T-helper 1 cell (primary cell): ENCODE data around the gene HSPBP1.
A peak's percentile ranks its signal among the peaks of the same experiment; 100 is the strongest.

Experiments used
- DNase-seq, 5 donors: peaks; one replicate each; pipeline ENCODE4 v3.0.0-alpha.2; 2012 to 2020

HSPBP1 gene

DNA sequence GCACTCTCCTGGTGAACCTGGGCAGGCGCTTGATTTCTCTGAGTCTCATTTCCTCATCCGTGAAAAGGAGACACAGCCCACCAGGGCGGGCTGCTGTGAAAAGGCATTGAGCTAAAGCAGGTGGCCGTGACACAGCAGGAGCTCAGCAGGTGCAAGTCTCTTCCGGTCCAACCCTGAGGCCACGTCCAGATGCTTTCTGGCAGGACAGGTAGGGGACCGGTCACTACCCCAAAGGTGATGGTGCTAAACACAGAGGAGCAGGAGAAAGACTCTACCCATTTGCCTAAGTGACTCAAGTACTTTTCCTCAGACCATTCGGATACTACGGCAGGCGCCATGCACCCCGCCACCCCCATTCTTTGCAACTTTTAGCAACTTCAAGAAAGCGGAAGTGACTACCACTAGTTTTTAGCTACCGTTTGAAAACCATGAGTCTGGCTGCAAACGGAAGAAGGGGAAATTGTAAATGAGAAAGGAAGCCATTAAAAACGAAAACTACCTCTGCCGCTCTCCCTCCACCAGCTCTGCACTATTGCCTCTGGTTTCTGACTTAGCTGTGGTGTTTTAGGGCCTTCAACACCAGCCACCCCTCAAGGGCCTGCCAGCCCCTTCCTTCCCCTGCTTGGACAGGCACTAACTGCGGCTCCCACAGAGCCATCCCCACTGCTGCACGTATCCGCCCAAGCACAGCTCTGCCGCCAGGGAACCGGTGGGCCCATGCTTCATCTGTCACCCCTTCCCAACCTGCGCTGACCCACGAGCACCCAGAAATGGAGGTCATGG lies 25.9 kb downstream of the HSPBP1 start:
- DNase-seq: peak in 4 of 5 donors; percentile 41 to 84 (median 54)

DNA sequence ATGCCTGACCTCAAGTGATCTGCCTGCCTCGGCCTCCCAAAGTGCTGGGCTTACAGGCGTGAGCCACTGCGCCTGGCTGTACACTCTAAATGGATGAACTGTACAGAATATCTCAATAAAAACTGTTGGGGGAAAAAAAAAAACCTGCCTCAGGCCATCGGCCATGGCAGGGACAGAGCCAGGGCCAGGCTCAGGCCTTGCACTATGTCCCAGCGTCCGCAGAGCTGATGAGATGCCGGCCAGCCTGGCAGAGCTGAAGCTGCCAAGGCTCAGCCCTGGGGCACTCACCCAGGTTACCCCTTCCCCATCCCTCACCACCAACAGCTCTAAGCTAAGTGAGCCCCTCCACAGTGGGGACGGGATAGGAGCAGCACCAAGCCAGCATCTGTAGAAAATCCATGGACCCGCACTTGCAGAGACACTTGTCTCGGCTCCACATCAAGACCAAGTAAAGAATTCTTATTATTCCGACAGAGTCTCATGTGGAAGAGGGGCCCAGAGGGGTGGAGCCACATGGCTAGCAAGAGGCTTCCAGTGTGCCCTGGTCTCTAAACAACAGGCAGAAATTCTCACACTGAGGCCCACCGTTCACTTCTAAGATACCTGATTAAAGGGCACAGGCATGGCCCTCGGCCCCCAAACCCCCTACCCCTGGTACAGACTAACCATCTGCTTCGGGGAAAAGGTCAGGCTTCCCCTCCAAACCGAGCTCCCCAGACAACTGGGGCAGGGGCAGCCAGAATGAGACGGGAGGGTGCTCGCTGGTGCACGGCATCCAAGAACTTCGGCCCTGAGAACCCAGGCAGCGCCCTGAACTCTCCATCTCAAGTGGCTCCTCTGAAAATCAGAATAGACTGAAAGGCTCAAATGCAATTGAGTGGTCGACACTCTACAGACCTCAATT lies 26.9 kb downstream of the HSPBP1 start:
- DNase-seq: no peak

DNA sequence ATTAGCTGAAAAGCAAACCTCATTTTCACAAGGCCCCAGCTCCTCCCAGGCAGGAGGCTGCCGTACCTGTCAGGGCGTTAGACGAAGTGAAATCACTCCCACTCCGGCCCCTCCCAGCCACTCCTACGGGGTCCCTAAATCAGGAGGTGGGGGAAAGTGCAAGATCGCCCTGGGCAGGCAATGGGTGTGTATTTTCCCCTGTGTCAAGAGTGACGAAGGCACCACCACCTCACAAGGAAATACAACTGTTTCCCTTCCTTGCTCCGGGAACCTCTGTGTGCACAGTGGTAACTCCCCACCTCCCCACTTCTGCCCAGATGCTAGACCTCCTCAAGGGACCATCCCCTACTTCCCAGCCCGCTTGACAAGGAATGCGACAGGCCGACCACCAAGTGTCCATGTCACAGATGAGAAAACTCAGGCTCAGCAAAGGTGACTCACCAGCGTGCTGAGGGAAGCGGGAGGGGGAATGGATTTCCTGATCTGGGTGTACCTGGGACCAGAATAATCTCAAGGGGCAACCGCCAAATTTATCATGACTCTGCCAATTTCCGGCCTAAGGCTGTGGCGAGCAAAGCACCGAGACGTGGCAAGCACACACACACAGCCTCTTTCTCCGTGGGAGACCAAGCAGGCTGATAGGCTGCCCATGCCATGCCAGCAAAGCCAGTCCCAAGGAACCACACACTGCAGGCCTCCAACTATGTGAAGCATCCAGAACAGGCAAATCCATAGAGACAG lies 28.4 kb downstream of the HSPBP1 start:
- DNase-seq: peak in 4 of 5 donors; percentile 25 to 70 (median 32)

DNA sequence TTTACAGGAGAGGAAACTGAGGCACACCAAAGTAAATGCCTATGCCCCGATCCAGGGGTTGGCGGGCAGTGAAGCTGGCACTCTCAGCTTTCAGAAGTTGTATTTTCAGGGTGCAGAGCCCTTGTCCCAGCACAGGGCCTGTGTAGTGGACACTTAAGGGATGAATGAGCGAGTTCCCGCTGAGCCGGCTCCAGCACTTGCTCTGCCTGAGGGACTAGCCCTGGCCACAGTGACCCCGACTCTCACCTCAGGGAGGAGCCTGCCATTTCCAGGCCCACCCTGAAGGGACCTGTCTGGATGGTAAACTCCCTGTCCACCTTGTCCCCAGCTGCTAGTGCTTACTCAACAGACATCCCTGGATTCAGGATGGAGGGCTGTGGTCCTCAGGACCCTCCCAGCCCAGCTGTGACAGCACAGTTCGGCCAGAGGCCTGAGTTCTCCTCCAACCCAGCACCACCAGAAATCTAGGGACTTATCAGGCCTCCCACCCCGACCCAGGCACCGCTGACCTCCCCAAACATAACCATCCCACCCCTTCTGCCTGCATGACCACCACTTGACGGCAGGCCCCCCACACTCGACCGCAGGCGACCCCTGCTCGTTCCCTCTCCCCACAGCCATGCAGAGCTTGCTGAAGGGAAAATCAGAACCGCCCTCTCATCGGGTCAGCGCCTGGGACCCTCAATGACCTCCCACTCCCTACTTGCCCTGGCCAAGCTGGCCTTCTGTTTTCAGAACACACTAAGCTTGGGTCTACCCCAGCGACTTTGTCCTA lies 29.5 kb downstream of the HSPBP1 start:
- DNase-seq: no peak

DNA sequence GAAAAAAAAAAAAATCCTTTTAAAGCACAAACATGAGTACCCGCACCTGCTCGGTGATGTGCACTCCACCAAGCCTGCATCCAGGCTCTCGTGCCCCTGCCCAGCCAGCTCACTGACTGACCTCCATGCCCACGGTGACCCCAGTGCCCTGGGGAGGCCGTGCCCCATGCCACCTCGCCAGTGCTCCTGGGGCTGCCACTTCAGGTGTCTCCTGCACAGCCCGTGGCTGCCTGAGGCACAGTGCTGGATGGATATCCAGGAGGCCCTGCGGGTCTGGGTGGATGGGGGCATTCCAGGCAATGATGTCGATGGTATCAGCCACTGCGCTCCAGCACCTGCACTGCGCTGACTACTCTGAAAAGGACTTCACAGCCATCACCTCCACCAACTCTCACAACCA lies 30.1 kb downstream of the HSPBP1 start:
- no peak for DNase-seq

DNA sequence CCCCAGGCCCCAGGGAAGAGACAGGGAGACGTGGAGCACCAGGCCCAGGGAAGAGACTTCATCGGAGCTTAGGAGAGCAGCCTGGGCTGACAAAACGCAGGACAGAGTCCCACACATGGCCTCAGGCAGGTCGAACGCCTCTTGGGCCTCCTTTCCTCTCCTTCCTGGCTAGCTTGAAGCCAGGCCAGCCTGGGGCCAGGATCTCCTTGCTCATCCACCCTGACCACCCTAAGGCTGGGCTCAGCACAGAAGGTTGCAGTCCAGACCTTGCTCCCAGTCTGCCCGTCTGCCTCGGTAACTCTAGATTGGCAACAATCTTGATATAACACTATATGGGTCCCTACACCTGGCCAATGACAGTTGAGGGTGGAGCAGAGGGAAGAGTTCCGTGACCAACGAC lies 31.2 kb downstream of the HSPBP1 start:
- DNase-seq: no peak

DNA sequence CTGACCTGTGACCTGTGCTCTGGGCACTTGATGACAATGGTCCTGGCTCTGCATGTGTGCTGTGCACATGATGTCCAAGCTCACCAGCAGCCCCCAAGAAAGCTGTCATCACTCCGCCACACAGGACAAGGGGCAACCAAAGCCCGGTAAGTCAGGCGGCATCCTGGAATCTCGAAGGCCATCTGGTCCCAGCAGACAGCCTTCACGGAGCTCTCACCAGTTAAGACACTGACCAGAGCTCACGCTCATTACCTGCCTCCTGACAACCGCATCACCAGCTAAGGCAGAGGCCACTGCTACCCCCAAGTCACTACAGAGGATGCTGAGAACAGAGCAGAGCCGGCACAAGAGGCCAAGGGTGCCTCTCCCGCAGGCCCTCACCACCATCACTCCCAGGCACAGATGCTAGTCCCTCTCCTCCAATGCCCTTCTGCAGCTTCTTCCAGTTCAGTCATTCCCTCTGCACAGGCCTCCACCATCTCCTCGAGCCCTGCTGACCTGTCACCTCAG lies 31.7 kb downstream of the HSPBP1 start:
- DNase-seq: no peak

DNA sequence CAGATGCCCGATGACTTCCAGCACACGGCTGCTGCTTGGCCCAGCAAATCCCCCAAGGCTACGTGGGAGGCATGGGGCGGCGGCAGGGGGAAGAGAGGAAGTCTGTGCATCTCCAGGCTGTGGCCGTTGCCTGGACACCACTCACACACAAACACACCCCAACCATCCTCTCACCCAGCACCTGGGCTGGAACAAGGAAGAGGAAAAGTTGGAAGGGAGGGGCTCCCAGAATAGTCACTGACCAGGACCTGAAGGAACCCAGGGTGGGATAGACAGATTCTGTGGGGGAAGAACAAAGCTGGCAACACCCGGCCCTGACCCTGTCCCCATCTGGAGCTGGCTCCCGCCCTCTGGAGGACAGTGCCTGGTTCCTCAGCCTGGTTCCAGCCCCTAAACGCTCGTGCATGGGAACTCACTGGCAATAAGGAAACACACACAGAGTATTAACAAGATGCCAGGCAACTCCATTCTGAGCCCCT lies 32.2 kb downstream of the HSPBP1 start:
- DNase-seq: no peak

DNA sequence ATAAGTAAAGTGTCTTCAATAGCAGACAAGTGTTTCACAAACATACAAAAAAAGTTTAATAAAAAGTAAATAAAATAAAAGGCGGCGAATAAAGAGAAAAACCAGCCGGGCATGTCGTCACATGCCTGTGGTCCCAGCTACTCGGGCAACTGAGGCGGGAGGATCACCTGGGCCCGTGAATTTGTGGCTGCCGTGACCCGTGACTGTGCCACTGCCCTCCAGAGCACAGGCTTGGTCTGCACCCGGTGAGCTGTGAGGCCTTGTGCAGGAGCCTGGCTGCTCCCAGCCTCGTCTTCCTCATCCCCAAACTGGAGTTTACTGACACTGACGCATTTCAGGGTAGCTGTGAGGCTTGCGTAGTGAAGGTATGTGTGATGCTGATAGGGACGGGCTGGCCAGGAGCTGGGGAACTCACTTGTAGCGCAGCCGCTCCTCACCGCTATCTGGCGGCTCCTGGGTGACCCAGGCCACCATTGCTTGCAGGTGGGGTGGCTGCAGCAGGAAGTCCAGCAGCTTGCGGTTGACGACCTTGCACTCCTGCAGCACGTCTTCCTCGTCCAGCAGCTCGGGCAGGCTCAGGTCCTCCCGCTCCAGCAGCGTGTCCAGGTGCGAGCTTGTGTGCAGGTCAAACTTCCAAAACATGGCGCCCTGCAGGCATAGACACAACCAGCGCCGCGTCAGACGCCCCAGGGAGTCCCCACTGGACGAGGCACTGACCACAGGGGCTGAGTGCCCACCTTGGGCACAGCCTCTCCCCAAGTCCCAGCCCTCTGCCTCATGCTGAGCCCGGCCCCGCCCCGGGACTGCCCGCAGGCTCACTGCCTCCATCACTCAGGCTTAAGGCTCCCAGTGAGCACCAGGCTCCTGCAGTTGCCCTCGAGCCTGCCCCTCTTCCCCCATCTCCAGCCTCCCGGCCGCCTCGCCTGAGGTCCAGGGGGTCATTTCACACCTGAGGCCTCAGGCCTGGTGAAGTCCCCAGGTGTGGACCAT lies 33.2 kb downstream of the HSPBP1 start:
- no peak for DNase-seq

DNA sequence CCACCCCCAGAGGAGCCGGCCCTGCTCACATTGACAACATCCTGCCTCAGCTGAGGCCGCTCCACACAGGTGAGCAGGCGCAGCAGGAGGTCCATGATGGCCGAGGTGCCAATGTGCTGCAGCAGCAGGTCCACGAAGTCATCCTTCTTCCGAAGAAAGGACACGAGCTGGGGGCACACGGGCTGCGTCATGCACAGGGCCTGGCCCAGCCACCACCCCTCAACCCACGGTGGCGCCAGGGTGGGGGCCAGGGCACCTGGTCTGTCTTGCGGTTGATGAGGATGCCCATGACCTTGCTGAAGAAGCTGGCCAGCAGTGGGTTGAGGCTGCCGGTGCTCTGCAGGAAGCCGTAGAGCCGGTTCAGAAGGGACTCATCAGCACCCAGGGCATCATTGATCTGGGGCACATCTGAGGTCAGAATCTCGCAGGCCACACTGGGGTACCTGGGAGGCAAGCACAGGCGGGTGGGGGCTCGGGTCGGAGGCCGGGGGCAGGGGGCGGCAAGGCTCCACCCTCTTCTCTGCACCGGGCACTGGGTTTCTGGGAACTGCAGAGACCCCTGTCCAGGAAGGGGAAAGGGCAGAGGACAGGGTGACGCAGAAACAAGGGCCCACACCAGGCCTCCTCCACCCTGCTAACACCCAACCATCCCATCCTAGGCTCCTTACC lies 34.5 kb downstream of the HSPBP1 start:
- DNase-seq: no peak

DNA sequence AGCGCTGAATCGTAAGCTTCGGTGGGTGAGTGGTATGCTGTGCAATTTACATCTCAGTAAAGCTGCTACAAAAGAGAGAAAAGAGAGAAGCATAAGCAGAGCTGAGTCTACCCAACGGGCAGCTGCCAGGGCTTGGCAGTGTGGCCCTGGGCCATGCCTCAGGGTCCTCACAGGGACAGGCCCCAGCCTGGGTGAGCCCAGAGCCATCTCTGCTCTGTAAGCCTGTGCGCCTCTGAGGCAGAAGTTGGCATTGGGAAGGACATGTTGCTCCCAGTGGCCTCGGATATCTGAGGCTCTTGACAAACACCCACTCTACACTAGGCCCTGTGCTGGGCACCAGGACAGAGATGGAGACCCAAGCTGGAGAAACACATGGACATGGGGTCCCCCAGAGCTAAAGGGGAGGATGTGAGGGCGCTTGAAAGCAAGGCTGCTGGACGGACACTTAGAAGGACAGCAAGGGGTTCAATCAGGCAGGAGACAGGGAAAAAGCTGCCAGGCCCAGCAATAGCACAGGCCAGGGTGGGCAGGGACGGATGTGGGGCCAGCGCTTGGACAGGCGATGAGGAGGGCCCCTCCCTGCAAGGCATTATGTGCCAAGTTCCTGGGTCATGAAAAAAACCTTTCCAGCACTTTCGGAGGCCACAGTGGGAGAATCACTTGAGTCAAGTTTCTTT lies 35.8 kb downstream of the HSPBP1 start:
- no peak for DNase-seq

DNA sequence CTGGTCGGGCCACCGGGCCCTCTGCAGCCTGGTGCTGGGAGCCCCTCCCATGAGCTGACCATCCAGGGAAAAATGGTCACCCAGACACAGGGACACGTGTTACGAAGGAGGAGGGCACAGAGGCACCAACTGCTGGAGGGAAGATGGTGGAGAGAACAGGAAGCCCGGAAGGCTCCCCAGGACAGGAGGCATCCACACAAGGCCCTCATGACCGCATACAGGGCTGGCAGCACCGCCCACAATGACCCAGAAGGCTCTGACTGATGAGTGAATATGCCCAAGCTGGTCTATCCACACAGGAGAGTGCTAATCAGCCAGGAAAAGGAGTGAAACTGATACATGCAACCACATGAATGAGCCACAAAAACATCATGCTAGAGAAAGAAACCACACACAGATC lies 37.4 kb downstream of the HSPBP1 start:
- DNase-seq: no peak

DNA sequence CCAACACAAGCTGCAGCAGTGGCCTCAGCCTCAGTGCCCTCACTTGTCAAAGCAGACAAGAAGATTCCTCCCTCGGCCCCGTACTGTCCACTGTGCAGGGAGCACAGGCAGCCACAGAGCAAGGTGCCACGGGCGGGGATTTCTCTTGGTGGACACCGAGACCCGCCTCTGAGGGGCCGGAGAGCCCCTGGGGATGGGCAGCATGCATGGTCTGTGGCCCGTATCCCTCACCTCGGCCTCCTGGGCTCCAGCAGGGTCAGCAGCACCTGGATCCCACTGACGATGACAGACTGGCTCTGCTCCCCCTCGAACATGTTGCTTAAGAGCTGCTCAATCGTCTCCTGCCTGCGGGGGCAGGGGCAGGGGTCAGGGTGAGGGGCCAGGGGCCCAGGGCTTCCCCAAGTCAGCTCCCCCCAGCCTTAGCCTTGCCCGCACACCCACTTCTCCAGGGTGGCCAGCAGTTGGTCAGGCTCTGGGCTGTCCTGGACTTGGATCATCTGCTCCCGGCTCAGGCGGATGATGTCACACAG lies 37.9 kb downstream of the HSPBP1 start:
- no peak for DNase-seq

DNA sequence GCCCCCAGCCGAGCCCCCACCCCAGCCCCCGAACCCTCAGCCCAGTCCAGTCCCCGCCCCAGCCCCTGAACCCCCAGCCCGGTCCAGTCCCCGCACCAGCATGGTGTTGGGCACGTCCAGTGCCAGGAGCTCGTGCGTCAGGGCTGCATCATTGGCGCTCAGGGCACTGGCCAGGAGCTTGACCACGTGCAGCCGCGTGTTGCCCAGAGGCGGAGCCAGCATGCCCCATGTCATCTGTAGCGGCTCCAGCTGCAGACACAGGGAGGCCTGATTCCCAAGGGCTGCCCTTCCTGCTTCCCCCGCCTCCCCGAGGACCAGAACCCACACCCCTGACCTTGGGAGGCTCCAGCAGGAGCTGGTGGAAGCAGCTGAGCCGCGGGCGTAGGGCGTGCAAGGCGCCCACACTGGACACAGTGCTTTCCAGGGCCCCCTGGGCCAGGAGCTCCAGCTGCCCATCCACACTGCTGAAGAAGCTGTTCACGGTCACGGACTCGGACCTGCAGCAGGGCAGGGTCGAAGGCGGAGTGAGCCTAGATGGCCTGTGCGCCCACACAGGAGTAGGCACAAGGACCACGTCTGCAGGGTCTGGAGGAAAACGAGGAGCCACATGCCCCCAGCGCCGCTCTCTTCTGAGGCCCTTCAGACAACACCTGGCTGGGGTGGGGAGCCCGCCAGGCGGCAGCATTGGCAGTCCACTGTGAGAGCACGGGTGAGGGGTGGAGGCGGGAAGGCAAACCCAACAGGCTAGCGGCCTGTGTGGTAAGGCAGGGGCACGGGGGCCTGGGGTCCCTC lies 38.6 kb downstream of the HSPBP1 start:
- DNase-seq: no peak

DNA sequence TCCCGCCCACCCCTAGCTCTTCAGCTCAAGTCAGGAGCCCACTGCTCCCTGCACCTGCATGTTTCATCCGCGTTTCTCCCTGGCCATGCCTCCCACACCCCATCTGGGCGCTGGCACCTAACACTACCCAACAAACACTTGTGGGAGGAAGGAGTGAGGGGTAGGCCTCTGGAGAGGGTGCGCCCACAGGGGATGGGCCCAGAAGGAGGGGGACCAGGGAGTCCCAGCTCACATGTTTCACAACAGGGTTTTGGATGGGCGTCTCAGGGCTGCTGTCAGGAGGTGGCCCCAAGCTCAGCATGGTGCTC lies 39.2 kb downstream of the HSPBP1 start:
- DNase-seq: no peak

DNA sequence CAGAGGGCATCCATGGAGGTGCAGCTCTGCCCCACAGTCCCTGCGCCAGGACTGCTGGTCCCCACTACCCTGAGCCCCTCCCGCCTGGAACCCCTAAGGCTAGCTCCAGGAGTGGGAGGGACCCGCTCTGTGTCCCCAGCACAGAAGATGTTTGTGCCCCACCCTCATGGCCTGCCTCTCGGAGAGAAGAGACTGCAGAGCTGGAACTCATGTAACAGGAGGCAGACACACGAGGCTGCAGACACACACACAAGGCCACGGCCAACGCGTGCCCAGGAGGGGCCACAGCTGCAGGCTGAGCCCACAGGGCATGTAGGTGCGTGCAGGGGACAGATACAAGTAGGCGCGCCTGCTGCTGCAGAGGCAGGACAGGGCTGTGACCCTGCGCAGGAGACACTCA lies 40.9 kb downstream of the HSPBP1 start:
- no peak for DNase-seq

DNA sequence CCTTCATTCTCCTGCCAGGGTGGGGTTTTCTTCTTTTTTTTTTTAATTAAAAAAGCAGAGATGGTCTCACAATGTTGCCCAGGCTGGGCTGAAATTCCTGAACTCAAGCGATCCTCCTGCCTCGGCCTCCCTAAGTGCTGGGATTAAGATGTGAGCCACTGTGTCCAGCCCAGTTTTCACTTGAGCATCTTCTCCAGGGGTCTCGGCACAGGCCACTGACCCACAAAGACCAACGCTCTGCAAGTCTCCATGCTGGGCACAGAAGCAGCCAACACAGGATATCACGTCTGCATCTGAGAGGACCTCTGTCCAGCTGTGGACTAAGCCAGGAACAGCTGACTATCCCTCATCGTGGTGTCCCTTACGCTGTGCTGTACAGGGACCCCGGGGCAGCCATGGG lies 41.9 kb downstream of the HSPBP1 start:
- no peak for DNase-seq

DNA sequence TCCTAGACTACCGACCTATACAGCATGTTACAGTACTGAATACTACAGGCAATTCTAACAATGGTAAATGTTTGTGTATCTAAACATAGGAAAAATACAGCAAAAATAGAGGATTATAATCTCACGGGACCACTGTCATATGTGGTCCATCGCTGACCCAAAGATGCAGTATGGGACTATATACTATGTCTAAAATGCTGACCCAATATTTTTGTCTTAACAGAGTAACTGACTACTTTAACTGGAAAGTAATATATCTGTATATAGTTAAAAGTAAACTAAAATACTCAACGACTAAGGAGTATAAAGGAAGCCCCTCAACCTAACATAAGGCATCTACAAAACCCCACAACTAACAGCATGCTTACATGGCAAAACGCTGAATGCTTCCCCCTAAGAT lies 46.9 kb downstream of the HSPBP1 start:
- DNase-seq: no peak

DNA sequence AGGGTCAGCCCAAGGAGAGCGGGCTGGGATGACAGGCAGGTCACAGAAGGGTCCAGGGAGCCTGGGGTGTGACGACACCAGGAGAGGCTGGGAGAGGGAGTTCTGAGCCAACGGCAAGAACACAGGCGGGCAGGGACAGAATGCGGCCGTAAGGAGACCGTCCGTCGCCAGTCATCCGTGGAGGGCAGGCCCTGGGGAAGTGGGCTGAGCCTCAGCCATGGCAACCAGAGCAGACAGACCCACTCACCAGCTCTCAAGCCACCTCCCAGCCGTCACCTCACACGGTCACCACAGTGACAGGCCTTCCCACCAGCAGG lies 47.7 kb downstream of the HSPBP1 start:
- DNase-seq: no peak
